IPS-18c (cell line): ENCODE measurements around the gene SVEP1.
"Not testable (repeated sequence)": the region's sequence is repeated elsewhere in the genome, so short reads cannot be mapped to it uniquely, and the experiment has no call there.

Experiments used
- H3K4me3 ChIP-seq: 2 replicates; pipeline ENCODE4 v1.7.0; 2013; ENCODE audit warnings: low read depth, mild to moderate bottlenecking, low read length, moderate library complexity; ENCODE audit not compliant: insufficient read depth
- H3K9me3 ChIP-seq: one replicate; pipeline ENCODE4 v1.6.1; 2013; ENCODE audit warnings: mild to moderate bottlenecking, low read length, moderate library complexity; ENCODE audit not compliant: control insufficient read depth, insufficient read depth

SVEP1 gene

DNA sequence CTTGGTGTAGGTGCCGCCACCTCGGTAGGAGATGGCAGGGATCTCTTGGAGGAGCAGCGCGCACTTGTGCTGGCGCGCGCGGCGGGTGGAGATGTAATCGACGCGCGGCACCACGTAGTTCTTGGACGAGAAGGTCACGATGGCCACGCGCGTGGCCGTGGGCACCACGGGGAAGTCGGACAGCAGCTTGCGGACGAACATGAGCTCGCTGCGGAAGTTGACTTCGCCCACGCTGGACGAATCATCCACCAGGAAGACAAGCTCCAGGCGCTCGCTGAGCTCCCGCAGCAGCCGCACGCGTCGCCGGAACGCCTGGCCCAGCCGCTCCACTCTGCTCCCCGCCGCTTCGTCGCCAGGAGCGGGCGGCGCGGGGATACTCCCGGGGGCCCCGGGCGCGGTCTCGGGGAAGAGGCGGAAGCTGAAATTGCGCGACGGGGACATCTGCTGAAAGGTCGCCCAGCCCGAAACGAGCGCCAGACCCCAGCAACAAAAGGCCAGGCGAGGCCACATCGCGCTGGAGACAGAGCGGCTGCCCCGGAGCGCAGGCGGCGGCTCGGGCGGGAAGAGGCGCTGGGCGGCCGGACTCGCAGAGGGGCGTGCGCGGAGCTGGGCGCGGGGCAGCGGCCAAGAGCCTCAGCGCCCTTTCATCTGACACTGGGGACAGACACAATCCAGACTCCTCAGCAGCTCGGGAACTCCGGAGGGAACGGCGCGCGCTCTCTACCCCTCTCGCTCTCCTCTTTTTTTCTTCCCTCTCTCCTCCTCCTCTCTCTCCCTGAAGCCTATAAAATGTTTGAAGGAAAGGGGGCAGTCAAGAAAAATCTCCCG lies at the start of gene SVEP1:
SVEP1 (minus strand) TSS at position 708 of the 828 bp plus-strand sequence; CDS start at position 510, 198 bp downstream.
- peak within 1 kb of the TSS; percentile 71 for H3K4me3 ChIP-seq
- H3K9me3 ChIP-seq: peaks cover 2% of the 10 kb centered on the region

GRCh38 chr9:110626101-110626829 lies 46.7 kb upstream of the SVEP1 start:
- Histone ChIP-seq H3K9me3 (no peaks in the 10 kb centered on the region), H3K4me3 (no peak overlapping the region)

GRCh38 chr9:110623462-110624025 lies 44.0 kb upstream of the SVEP1 start:
- H3K4me3 ChIP-seq: no peak overlapping the region
- no peaks in the 10 kb centered on the region for H3K9me3 ChIP-seq

- Histone ChIP-seq H3K9me3 (no peaks in the 10 kb centered on the region), H3K4me3 (no peak overlapping the region)
Measured at GRCh38 chr9:110622368-110622767, 42.8 kb upstream of the SVEP1 start.

DNA sequence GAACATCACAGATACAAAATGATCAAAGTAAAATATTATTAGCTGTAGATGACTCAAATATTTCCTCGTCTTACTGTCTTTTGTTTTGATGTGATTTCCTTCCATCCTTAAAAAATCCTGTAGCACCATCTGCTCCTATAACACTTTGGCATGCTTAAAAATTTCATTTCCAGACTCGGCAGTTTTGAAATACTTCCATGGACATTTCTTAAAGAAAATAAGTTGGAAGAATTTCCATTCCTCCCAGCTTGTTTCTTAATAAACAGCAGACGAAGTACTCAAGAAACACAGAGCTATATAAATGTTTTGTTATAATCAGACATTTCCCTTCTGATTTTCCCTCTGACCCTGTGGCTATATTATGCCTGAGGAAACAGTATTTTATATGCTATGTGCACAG lies 41.2 kb upstream of the SVEP1 start:
- Histone ChIP-seq H3K4me3 (no peak overlapping the region), H3K9me3 (no peaks in the 10 kb centered on the region)

- H3K4me3 ChIP-seq: no peak overlapping the region
- H3K9me3 ChIP-seq: no peaks in the 10 kb centered on the region
Measured at GRCh38 chr9:110619831-110620230, 40.3 kb upstream of the SVEP1 start.

DNA sequence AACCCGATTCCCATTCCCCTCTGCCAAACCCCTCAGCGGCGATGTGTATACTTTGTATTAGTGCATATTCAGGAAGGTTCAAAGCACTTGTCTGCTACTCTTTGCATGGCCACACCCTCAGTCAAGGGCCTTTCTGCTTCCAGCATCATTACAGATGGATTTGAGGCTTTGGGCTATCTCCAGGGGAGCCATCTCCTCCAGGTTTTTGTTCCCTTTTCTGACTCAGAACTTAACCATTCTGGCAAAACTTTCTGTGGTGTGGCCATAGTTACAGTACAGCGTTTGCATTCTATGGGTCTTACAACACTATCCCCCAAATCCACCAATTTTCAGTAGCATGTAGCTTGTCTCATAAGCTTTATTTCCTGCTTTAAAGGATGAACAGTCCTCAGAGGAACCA lies 36.0 kb upstream of the SVEP1 start:
- peaks cover 2% of the 10 kb centered on the region for H3K9me3 ChIP-seq

GRCh38 chr9:110614576-110614975 lies 35.0 kb upstream of the SVEP1 start:
- not testable (repeated sequence) for H3K4me3 ChIP-seq

More for the DNA sequence above, 36.0 kb upstream of the SVEP1 start:
- no peak overlapping the region for H3K4me3 ChIP-seq

GRCh38 chr9:110606179-110606790 lies 26.7 kb upstream of the SVEP1 start:
- peaks cover 2% of the 10 kb centered on the region for H3K9me3 ChIP-seq
- H3K4me3 ChIP-seq: no peak overlapping the region

More at GRCh38 chr9:110614576-110614975, 35.0 kb upstream of the SVEP1 start:
- H3K9me3 ChIP-seq: not testable (repeated sequence)

DNA sequence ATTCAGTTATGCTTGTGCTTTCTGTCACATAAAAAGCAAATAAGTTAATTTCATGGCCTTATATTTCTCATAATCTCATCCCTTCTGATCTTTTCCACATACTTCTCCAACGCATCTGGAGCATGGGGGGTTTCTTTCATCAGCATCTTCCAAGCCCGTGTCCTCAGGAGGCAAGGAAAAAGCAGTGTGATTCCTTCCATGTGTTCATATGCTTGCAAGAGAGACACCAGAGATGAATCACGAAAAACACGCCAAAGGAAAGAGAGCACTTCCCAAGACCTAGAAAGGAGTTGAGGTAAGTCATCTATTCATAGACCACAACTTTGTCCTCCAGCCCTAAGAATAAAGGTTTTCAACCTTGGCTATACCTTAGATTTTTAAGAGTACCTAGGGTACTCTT lies 26.0 kb upstream of the SVEP1 start:
- H3K4me3 ChIP-seq: no peak overlapping the region
- no peaks in the 10 kb centered on the region for H3K9me3 ChIP-seq

DNA sequence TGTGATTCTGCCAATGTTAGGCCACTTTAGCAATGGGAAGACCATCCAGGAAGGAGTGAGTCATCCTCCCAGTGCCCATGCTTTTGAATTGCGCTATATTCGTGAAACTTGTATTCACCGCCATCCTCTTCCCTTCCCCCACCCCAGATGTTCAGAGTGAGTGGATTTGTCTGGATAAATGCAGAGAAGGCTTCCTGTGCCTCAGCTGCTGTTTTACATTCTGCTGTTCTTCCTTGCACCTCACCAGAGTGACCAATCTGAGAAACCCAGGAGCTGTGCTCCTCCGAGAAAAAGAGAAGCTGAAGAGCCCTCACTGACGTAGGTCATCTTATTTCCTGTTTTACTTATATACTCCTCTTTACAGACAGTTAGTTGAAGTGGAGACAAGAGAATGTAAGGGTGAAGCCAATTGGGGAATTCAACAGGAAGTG lies 24.6 kb upstream of the SVEP1 start:
- Histone ChIP-seq H3K4me3 (no peak overlapping the region), H3K9me3 (no peaks in the 10 kb centered on the region)

DNA sequence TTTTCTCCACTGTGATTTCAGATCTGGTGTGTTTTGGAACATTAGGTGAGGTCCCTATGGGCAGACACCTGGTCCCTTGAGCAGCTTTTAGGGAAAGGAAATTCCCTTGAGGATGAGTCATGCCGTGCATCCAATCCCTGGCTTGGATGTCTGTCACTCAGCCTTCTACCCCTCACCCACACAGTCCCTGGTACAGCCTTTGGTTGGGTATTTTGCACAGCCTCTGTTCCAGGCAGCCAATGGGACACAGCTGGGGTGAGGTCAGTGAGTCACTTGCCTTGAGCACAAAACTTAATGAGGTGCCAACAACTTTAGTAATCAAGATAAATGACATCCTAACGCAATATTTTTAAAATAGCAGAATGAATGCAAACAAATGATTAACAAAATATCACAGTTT lies 22.7 kb upstream of the SVEP1 start:
- no peaks in the 10 kb centered on the region for H3K9me3 ChIP-seq

DNA sequence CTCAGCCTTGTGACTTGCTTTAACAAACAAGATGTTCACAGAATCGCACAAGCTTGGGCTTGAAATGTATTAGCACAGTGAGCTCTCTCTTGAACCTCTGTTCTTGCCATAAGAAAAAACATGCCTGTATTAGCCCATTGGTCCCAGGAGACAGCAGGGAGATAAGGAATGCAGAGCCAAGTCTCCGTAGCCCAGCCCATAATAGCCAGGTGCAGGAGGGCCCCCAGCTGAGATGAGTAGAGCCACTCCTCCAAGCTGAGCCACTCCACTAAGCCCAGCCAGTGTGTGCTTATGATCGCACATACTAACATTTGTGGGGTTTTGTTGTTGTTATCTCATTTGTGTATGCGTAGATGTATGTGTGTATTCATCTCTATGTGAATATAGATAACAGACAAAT lies 21.6 kb upstream of the SVEP1 start:
- H3K9me3 ChIP-seq: no peaks in the 10 kb centered on the region
- H3K4me3 ChIP-seq: no peak overlapping the region

More for the DNA sequence above, 22.7 kb upstream of the SVEP1 start:
- H3K4me3 ChIP-seq: no peak overlapping the region

DNA sequence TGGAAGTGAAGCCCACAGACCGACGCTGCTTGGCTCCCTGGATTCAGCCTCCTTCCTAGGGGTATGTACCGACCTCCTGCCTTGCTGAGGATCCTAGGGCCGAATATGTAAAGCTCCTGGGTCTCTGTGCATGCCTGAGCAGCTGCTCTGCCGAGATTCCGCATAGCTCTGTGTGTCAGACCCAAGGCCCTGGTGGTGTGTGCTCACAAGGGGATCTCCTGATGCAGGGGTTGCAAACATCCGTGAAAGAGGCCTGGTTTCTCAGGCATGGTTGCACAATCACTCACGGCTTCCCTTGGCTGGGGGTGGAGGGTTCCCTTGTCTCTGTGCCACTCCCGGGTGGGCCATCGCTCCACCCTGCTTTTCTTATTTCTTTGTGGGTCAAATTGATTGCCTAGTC lies 19.9 kb upstream of the SVEP1 start:
- H3K4me3 ChIP-seq: no peak overlapping the region
- H3K9me3 ChIP-seq: no peaks in the 10 kb centered on the region

DNA sequence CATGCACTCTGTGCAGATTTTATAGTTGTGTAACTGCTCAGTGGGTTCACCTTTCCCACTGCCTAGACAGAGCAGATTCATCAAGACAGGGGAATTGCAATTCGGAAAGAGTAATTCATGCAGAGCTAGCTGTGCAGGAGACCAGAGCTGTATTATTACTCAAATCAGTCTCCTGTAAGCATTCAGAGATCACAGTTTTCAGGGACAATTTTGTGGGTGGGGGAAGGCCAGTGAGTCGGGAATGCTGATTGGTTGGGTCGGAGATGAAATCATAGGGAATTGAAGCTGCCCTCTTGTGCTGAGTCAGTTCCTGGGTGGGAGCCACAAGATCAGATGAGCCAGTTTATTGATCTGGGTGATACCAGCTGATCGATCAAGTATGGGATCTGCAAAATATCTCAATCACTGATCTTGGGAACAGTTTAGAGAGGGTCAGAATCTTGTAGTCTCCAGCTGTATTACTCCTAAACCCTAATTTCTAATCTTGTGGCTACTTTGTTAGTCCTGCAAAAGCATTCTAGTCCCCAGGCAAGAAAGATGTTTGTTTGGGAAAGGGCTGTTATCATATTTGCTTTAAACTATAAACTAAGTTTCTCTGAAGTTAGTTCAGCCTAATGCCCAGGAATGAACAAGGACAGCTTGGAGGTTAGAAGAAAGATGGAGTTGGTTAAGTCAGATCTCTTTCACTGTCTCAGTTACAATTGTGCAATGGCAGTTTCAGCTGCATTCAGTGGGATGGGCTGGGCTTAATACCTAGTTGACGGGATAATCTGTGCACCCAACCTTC lies 12.7 kb upstream of the SVEP1 start:
- Histone ChIP-seq H3K9me3 (no peaks in the 10 kb centered on the region), H3K4me3 (no peak overlapping the region)

- Histone ChIP-seq H3K4me3 (no peak overlapping the region), H3K9me3 (no peaks in the 10 kb centered on the region)
Measured at GRCh38 chr9:110591526-110591925, 12.0 kb upstream of the SVEP1 start.

DNA sequence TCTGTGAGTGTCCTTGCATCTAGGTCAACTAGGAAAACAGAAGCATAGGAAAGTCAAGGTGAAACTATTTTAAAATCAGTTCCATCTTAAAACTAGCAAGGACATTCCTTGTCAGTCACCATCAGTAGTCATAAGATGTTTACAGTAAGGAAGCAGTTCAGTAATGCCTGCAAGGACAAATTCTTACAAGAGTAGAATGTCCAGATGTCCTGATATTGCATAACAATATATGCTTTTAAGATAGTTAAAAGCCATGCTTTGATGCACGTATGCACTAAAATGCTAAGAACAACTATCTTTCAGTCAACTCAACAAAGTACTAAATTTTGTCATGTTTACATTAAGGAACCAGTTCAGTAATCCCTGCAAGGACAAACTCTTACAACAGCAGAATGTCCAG lies 11.3 kb upstream of the SVEP1 start:
- Histone ChIP-seq H3K4me3 (no peak overlapping the region), H3K9me3 (no peaks in the 10 kb centered on the region)
